Endothelial cell of umbilical vein (primary cell): Measurements from ENCODE around the gene TSPEAR. TPM values are rescaled to one million over a fixed set of nuclear protein-coding genes. Genes with fewer than 3 reads are reported as not detected.

ENCODE experiments used
- BruUV-seq: library from RNA; stranded (reverse); fragments of 400-500 nt; replicated peaks from 2 replicates; lab custom pipeline; 2021; lab: Mats Ljungman, UMichigan
- CTCF ChIA-PET: fragments of 300-600, 350-600 bp; sonication (Branson Sonifier 250); formaldehyde crosslinking; loops from one replicate; lab custom pipeline; 2021; ENCODE audit warnings: antibody characterized with exemption, inconsistent platforms; lab: Charles Lee
- POLR2A ChIA-PET: fragments of 300-600, 350-600 bp; sonication (Branson Sonifier 250); formaldehyde crosslinking; loops from one replicate; lab custom pipeline; 2021; ENCODE audit warnings: antibody characterized with exemption, inconsistent platforms; lab: Charles Lee
- DNase-seq: peaks from one replicate; pipeline ENCODE4 v3.0.0-alpha.2; 2011; ENCODE audit warnings: low read depth, low spot score
- FAIRE-seq: peaks from 2 replicates; lab custom pipeline; 2011; peaks lifted over from hg19 to GRCh38; lab: Jason Lieb, UNC
- H2AFZ ChIP-seq: 2 replicates; pipeline ENCODE4 v1.6.0; 2012; ENCODE audit warnings: low read depth, low read length, control low read depth, inconsistent platforms
- H3K27ac ChIP-seq: 2 replicates; pipeline ENCODE4 v1.5.1; 2011; ENCODE audit warnings: low read depth, mild to moderate bottlenecking, control low read depth, low read length, moderate library complexity; ENCODE audit not compliant: insufficient read depth
- H3K27me3 ChIP-seq, 2 experiments: 2 replicates each; pipeline versions ENCODE4 v1.6.0 to v1.6.1; 2011; ENCODE audit warnings: low read length in 2 of 2, mixed read lengths in 1 of 2; ENCODE audit not compliant: control insufficient read depth in 2 of 2, insufficient read depth in 2 of 2
- H3K36me3 ChIP-seq, 2 experiments: 2 replicates in 1 of 2; 3 replicates in 1 of 2; pipeline ENCODE4 v1.5.1; 2011; ENCODE audit warnings: low read length in 2 of 2, mild to moderate bottlenecking in 1 of 2, moderate library complexity in 1 of 2; ENCODE audit not compliant: control insufficient read depth in 2 of 2, insufficient read depth in 2 of 2; ENCODE audit errors: extremely low read depth in 1 of 2
- H3K4me1 ChIP-seq: 3 replicates; pipeline ENCODE4 v1.5.1; 2011; ENCODE audit warnings: mild to moderate bottlenecking, low read length; ENCODE audit not compliant: control insufficient read depth, insufficient read depth; ENCODE audit errors: extremely low read depth
- H3K4me2 ChIP-seq: 2 replicates; pipeline ENCODE4 v1.6.1; 2011; ENCODE audit warnings: low read length, control low read depth, mixed read lengths; ENCODE audit not compliant: insufficient read depth
- H3K4me3 ChIP-seq, 3 experiments: fragments of 200-600 bp in 1 of 3; sonication (generic), shearing (Covaris generic) in 1 of 3; replicated peaks in 1 of 3; 2 replicates each; pipeline ENCODE4 v1.5.1; 2011 to 2016; ENCODE audit warnings: control low read depth in 3 of 3, low read length in 3 of 3, mild to moderate bottlenecking in 2 of 3, inconsistent platforms in 1 of 3, low read depth in 1 of 3, moderate library complexity in 1 of 3; ENCODE audit not compliant: insufficient read depth in 1 of 3
- H3K79me2 ChIP-seq: 2 replicates; pipeline ENCODE4 v1.6.0; 2012; ENCODE audit warnings: low read length, inconsistent platforms; ENCODE audit not compliant: control insufficient read depth, insufficient read depth
- H3K9ac ChIP-seq: replicated peaks from 2 replicates; pipeline ENCODE3; 2011; ENCODE audit warnings: low read length, control low read depth; ENCODE audit not compliant: insufficient read depth; ENCODE audit errors: extremely low read depth
- H3K9me1 ChIP-seq: replicated peaks from 3 replicates; pipeline ENCODE4 v1.6.0; 2011; ENCODE audit warnings: mild to moderate bottlenecking, low read length; ENCODE audit not compliant: control insufficient read depth, insufficient read depth; ENCODE audit errors: extremely low read depth
- H3K9me3 ChIP-seq: replicated peaks from 2 replicates; pipeline ENCODE4 v1.5.1; 2012; ENCODE audit warnings: low read length, inconsistent platforms; ENCODE audit not compliant: control insufficient read depth, insufficient read depth
- H4K20me1 ChIP-seq: replicated peaks from 2 replicates; pipeline ENCODE3; 2011; ENCODE audit warnings: mild to moderate bottlenecking, low read length; ENCODE audit not compliant: control insufficient read depth, insufficient read depth; ENCODE audit errors: extremely low read depth
- CTCF ChIP-seq, 2 donors: IDR thresholded peaks; 1 replicate in 1 of 2; 2 replicates in 1 of 2; pipeline ENCODE4 v1.5.1; 2011; ENCODE audit warnings: low read length in 2 of 2, mild to moderate bottlenecking in 2 of 2, moderate library complexity in 2 of 2, control low read depth in 1 of 2, inconsistent platforms in 1 of 2, low read depth in 1 of 2; ENCODE audit not compliant: insufficient read depth in 1 of 2; ENCODE audit errors: extremely low read depth in 1 of 2
- EZH2 ChIP-seq: IDR thresholded peaks from 2 replicates; pipeline ENCODE4 v1.6.1; 2012; ENCODE audit warnings: borderline replicate concordance, low read depth, mild to moderate bottlenecking, moderate library complexity, low read length, inconsistent platforms; ENCODE audit not compliant: severe bottlenecking
- FOS ChIP-seq: IDR thresholded peaks from 2 replicates; pipeline ENCODE4 v1.6.1; 2011; ENCODE audit warnings: mild to moderate bottlenecking, low read length, moderate library complexity, borderline replicate concordance; ENCODE audit not compliant: insufficient read depth
- GATA2 ChIP-seq: IDR thresholded peaks from 2 replicates; pipeline ENCODE4 v1.7.0; 2011; ENCODE audit warnings: low read depth, mild to moderate bottlenecking, moderate library complexity, mixed read lengths, low read length; ENCODE audit not compliant: insufficient read length, insufficient read depth
- JUN ChIP-seq: IDR thresholded peaks from 2 replicates; pipeline ENCODE4 v1.6.1; 2011; ENCODE audit warnings: borderline replicate concordance, low read depth; ENCODE audit not compliant: insufficient read length, insufficient read depth
- MYC ChIP-seq: IDR thresholded peaks from one replicate; pipeline ENCODE4 v1.6.1; 2011; ENCODE audit warnings: mild to moderate bottlenecking, low read depth, low read length
- POLR2A ChIP-seq: IDR thresholded peaks from 2 replicates; pipeline ENCODE4 v1.6.1; 2012; ENCODE audit warnings: low read depth, mild to moderate bottlenecking, control low read depth, low read length
- POLR2AphosphoS5 ChIP-seq: IDR thresholded peaks from 2 replicates; pipeline ENCODE4 v1.6.1; 2012; ENCODE audit warnings: low read depth, mild to moderate bottlenecking, control low read depth, low read length, moderate library complexity; ENCODE audit not compliant: insufficient read depth
- dilution Hi-C: fragments of 300-500 bp; cut with MboI; formaldehyde crosslinking; loops from one replicate; pipeline ENCODE4 v1.15.0; 2019; ENCODE audit warnings: low sequenced_read_pairs; ENCODE audit not compliant: extremely low pct_ligation_motif_present
- intact Hi-C: fragments of 100-400 bp; cut with micrococcal nuclease; formaldehyde crosslinking; loops from one replicate; pipeline ENCODE4 v1.10.0; 2022
- polyA plus RNA-seq, 4 experiments: library from polyadenylated mRNA; depleted of rRNA in 3 of 4; stranded (reverse) in 3 of 4; unstranded in 1 of 4; fragments of >200 nt; gene quantifications; 2 replicates each; pipeline versions ENCODE4 v1.2.1 to v1.2.3, GENCODE V29; 2011 to 2012; ENCODE audit warnings: missing spikeins in 1 of 4
- total RNA-seq: library from RNA; stranded (reverse); gene quantifications from 2 replicates; pipeline ENCODE4 v1.2.3, GENCODE V29; 2021
- TF ChIP-seq, protein P1 (sequence below): IDR thresholded peaks from 2 replicates; pipeline ENCODE4 v1.6.1; 2011; ENCODE audit not compliant: insufficient read depth, insufficient read length

The TSPEAR gene
- total and polyA plus RNA-seq, 2 donors (not counting 3 experiments of a cell fraction or from before 2014, with no cell fraction given), result 0.01 TPM; not detected in 1

- Histone ChIP-seq H2AFZ (no peak overlapping the region), H3K9ac (no peak overlapping the region), H3K4me1 (no peaks in the 10 kb centered on the region), H3K27ac (no peak overlapping the region), H3K9me3 (no peaks in the 10 kb centered on the region), H3K27me3 (peaks cover 0 to 3% of the 10 kb centered on the region in 2 experiments), H3K4me3 (no peak overlapping the region), H3K9me1 (no peaks in the 10 kb centered on the region), H3K36me3 (no peaks in the 10 kb centered on the region), H3K79me2 (no peaks in the 10 kb centered on the region), H3K4me2 (no peak overlapping the region), H4K20me1 (no peaks in the 10 kb centered on the region)
- TF ChIP-seq, protein P1, sequence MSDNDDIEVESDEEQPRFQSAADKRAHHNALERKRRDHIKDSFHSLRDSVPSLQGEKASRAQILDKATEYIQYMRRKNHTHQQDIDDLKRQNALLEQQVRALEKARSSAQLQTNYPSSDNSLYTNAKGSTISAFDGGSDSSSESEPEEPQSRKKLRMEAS, result no peak
- no peak for TF ChIP-seq GATA2
- TF ChIP-seq MYC, result no peak
- TF ChIP-seq EZH2, result no peak
- no peak for TF ChIP-seq CTCF (IDR thresholded peaks at IDR 0.05; ENCODE audit: extremely low read depth in 1 of 2, insufficient read depth in 1 of 2, low read depth in 1 of 2, low read length in 2 of 2)
- no peak for TF ChIP-seq POLR2A
- no peak for TF ChIP-seq JUN
- TF ChIP-seq FOS, result no peak
- no peak for TF ChIP-seq POLR2AphosphoS5
- ChIA-PET POLR2A (no interaction called here), CTCF (interaction anchor here (0.7 to 1.7 kb wide), 5 partner anchors 8 to 303 kb away, joined by 3 to 6 read pairs (median 4); no protein-coding TSS in a partner anchor)
- FAIRE-seq, result no peak
- dilution Hi-C loops, result no loop called here
- intact Hi-C loops, result no loop called here
- DNase-seq, result no peak
- BruUV-seq, result no TSS peak
Measured at GRCh38 chr21:44490405-44490804, 221.0 kb downstream of the TSPEAR start.
